GM12878 (cell line): ENCODE data around the gene PI3. TPM values are rescaled to one million over a fixed set of nuclear protein-coding genes. Genes with fewer than 3 reads are reported as not detected.

Experiments
- ATAC-seq: fragments of 200-7000 bp; cut with Tn5 transposase; 3 replicates; pipeline ENCODE4 v1.9.1; 2020; ENCODE audit warnings: mild to moderate bottlenecking, moderate library complexity
- BruUV-seq: library from RNA; stranded (reverse); fragments of 400-500 nt; replicated peaks from 2 replicates; lab custom pipeline; 2021; lab: Mats Ljungman, UMichigan
- CTCF ChIA-PET: fragments of 300-600 bp; sonication (Branson Sonifier 250); formaldehyde crosslinking; extraction: SDS; loops from one replicate; lab custom pipeline; 2021; ENCODE audit warnings: inconsistent platforms; lab: Yijun Ruan, JAX
- POLR2A ChIA-PET: fragments of 350-600 bp; formaldehyde crosslinking; extraction: SDS; loops from one replicate; lab custom pipeline; 2021; ENCODE audit warnings: inconsistent platforms; lab: Charles Lee
- RAD21 ChIA-PET: fragments of 300-600 bp; sonication (Branson Sonifier 250); formaldehyde crosslinking; loops from one replicate; lab custom pipeline; 2023; ENCODE audit warnings: antibody characterized with exemption; ENCODE audit not compliant: unreplicated experiment; lab: Charles Lee
- SMC1A ChIA-PET: fragments of 300-600 bp; sonication (Branson Sonifier 250); formaldehyde crosslinking; loops from one replicate; lab custom pipeline; 2023; ENCODE audit not compliant: unreplicated experiment, uncharacterized antibody; lab: Charles Lee
- DNase-seq: peaks from one replicate; pipeline ENCODE4 v3.0.0-alpha.2; 2011; ENCODE audit warnings: low read depth, low spot score
- FAIRE-seq: peaks from 3 replicates; lab custom pipeline; 2011; peaks lifted over from hg19 to GRCh38; lab: Jason Lieb, UNC
- H2AFZ ChIP-seq: 2 replicates; pipeline ENCODE4 v1.6.0; 2011; ENCODE audit warnings: low read depth, low read length, control low read depth; ENCODE audit not compliant: control insufficient read depth
- H3K27ac ChIP-seq: 2 replicates; pipeline ENCODE4 v1.5.1; 2011; ENCODE audit warnings: control low read depth; ENCODE audit not compliant: control insufficient read depth, insufficient read depth
- H3K27me3 ChIP-seq, 2 experiments: replicated peaks in 1 of 2; 2 replicates each; pipeline versions ENCODE4 v1.6.0 to v1.6.1; 2011; ENCODE audit warnings: low read length in 1 of 2; ENCODE audit not compliant: control insufficient read depth in 2 of 2, insufficient read depth in 2 of 2
- H3K36me3 ChIP-seq, 2 experiments: 2 replicates each; pipeline ENCODE4 v1.5.1; 2011; ENCODE audit warnings: low read length in 1 of 2; ENCODE audit not compliant: control insufficient read depth in 2 of 2, insufficient read depth in 2 of 2
- H3K4me1 ChIP-seq: 2 replicates; pipeline ENCODE4 v1.6.1; 2011; ENCODE audit warnings: mild to moderate bottlenecking, low read length, moderate library complexity, mixed read lengths; ENCODE audit not compliant: control insufficient read depth, insufficient read depth
- H3K4me2 ChIP-seq: 2 replicates; pipeline ENCODE4 v1.6.0; 2011; ENCODE audit warnings: control low read depth; ENCODE audit not compliant: control insufficient read depth, insufficient read depth
- H3K4me3 ChIP-seq: fragments of 200-600 bp; sonication (generic); 2 replicates; pipeline ENCODE4 v1.5.1; 2016
- H3K79me2 ChIP-seq: 2 replicates; pipeline ENCODE4 v1.6.0; 2011; ENCODE audit warnings: low read length; ENCODE audit not compliant: control insufficient read depth, insufficient read depth
- H3K9ac ChIP-seq: 2 replicates; pipeline ENCODE4 v1.8.0; 2011; ENCODE audit warnings: low read length, control low read depth, mixed read lengths; ENCODE audit not compliant: control insufficient read depth, insufficient read depth
- H3K9me3 ChIP-seq: replicated peaks from 3 replicates; pipeline ENCODE4 v1.5.1; 2011; ENCODE audit warnings: mild to moderate bottlenecking, low read length; ENCODE audit not compliant: control insufficient read depth, insufficient read depth
- H4K20me1 ChIP-seq: 2 replicates; pipeline ENCODE4 v1.6.0; 2011; ENCODE audit not compliant: control insufficient read depth, insufficient read depth
- WGBS: methylation state at CpG from one replicate; pipeline ENCODE4 v1.1.6; 2016; ENCODE audit warnings: low lambda C conversion rate; ENCODE audit not compliant: insufficient replicate concordance, insufficient coverage; ENCODE audit errors: missing lambda C conversion rate; 5-methylcytosine and 5-hydroxymethylcytosine counted together
- in situ Hi-C: fragments of 300-500 bp; cut with MboI; formaldehyde crosslinking; loops from 9 replicates; pipeline ENCODE4 v1.14.3; 2018; ENCODE audit warnings: mixed read lengths
- intact Hi-C: fragments of 100-400 bp; cut with micrococcal nuclease; formaldehyde crosslinking; loops from one replicate; pipeline ENCODE4 v1.14.2; 2022; ENCODE audit not compliant: unreplicated experiment
- polyA plus RNA-seq, 11 experiments: library from polyadenylated mRNA; depleted of rRNA in 4 of 11; unstranded in 6 of 11; stranded (reverse) in 5 of 11; fragments of >200 nt; fragmentation: Nextera tagmentation in 4 of 11; fragmentation: Illumina TruSeq in 1 of 11; extraction: Ambion mirVana in 4 of 11; extraction: Trizol in 1 of 11; gene quantifications; 1 replicate in 1 of 11; 2 replicates in 10 of 11; pipeline versions ENCODE4 v1.2.1 to v1.2.3, GENCODE V29; 2011 to 2016; ENCODE audit warnings: inconsistent platforms in 2 of 11, missing spikeins in 2 of 11, low read depth in 1 of 11
- total RNA-seq, 4 experiments: library from RNA; depleted of rRNA in 3 of 4; stranded (reverse); fragments of >200 nt in 3 of 4; fragmentation: Illumina TruSeq in 1 of 4; extraction: Trizol in 1 of 4; gene quantifications; 2 replicates each; pipeline versions ENCODE4 v1.2.1 to v1.2.3, GENCODE V29; 2013 to 2021
- TF ChIP-seq, protein P1 (sequence below): fragments of 450-650 bp; formaldehyde crosslinking; IDR thresholded peaks from 2 replicates; pipeline ENCODE4 v1.5.0; 2022; ENCODE audit warnings: mild to moderate bottlenecking, missing genetic modification characterization
- TF ChIP-seq, protein P2 (sequence below), 3 experiments: IDR thresholded peaks in 2 of 3; conservative IDR thresholded peaks in 1 of 3; 2 replicates each; pipeline ENCODE4 v1.5.1; 2011; ENCODE audit warnings: low read depth in 3 of 3, low read length in 3 of 3, mild to moderate bottlenecking in 3 of 3, control low read depth in 2 of 3, moderate library complexity in 2 of 3, inconsistent platforms in 1 of 3, mixed read lengths in 1 of 3; ENCODE audit not compliant: control insufficient read depth in 2 of 3, insufficient read depth in 1 of 3; ENCODE audit errors: extremely low read depth in 1 of 3
- TF ChIP-seq, protein P3 (sequence below): IDR thresholded peaks from 2 replicates; pipeline ENCODE4 v1.6.1; 2012; ENCODE audit warnings: low read depth, low read length, improper control_type of control experiment
- TF ChIP-seq, protein P4 (sequence below): fragments of 450-650 bp; IDR thresholded peaks from 2 replicates; pipeline ENCODE4 v1.6.1; 2016; ENCODE audit warnings: mild to moderate bottlenecking, moderate library complexity, borderline replicate concordance

Gene PI3
- total and polyA plus RNA-seq, 10 of the 15 experiments (the other 5 are each of a cell fraction or from before 2014, with no cell fraction given) = not detected

DNA sequence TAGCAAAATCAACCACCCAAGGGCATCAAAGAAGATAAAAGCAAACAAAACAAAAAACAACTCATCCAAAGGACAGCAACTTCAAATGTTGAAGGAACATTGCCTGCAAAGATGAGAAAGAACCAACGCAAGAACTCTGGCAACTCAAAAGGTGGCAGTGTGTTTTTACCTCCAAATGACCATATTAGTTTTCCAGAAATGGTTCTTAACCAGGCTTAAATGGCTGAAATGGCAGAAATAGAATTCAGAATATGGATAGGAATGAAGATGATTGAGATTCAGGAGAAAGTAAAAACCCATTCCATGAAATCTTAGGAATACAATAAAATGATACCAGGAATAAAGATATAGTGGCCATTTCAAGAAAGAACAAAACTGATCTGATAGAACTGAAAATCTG, 9.8 kb upstream of the PI3 start:
- Histone ChIP-seq H3K27me3 (no peaks in the 10 kb centered on the region), H3K4me3 (no peak overlapping the region), H3K4me1 (no peaks in the 10 kb centered on the region), H4K20me1 (no peaks in the 10 kb centered on the region), H3K4me2 (no peak overlapping the region), H3K9me3 (no peaks in the 10 kb centered on the region; the same call in 2 of the 3 replicates)
- RAD21 ChIA-PET = no interaction called here
- 0% methylated on average over 1 of the region's 1 CpG for WGBS
- in situ Hi-C loops = no loop called here
- TF ChIP-seq, protein P1, sequence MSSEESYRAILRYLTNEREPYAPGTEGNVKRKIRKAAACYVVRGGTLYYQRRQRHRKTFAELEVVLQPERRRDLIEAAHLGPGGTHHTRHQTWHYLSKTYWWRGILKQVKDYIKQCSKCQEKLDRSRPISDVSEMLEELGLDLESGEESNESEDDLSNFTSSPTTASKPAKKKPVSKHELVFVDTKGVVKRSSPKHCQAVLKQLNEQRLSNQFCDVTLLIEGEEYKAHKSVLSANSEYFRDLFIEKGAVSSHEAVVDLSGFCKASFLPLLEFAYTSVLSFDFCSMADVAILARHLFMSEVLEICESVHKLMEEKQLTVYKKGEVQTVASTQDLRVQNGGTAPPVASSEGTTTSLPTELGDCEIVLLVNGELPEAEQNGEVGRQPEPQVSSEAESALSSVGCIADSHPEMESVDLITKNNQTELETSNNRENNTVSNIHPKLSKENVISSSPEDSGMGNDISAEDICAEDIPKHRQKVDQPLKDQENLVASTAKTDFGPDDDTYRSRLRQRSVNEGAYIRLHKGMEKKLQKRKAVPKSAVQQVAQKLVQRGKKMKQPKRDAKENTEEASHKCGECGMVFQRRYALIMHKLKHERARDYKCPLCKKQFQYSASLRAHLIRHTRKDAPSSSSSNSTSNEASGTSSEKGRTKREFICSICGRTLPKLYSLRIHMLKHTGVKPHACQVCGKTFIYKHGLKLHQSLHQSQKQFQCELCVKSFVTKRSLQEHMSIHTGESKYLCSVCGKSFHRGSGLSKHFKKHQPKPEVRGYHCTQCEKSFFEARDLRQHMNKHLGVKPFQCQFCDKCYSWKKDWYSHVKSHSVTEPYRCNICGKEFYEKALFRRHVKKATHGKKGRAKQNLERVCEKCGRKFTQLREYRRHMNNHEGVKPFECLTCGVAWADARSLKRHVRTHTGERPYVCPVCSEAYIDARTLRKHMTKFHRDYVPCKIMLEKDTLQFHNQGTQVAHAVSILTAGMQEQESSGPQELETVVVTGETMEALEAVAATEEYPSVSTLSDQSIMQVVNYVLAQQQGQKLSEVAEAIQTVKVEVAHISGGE (CRISPR knock-in tag) = no peak
- TF ChIP-seq, protein P2, sequence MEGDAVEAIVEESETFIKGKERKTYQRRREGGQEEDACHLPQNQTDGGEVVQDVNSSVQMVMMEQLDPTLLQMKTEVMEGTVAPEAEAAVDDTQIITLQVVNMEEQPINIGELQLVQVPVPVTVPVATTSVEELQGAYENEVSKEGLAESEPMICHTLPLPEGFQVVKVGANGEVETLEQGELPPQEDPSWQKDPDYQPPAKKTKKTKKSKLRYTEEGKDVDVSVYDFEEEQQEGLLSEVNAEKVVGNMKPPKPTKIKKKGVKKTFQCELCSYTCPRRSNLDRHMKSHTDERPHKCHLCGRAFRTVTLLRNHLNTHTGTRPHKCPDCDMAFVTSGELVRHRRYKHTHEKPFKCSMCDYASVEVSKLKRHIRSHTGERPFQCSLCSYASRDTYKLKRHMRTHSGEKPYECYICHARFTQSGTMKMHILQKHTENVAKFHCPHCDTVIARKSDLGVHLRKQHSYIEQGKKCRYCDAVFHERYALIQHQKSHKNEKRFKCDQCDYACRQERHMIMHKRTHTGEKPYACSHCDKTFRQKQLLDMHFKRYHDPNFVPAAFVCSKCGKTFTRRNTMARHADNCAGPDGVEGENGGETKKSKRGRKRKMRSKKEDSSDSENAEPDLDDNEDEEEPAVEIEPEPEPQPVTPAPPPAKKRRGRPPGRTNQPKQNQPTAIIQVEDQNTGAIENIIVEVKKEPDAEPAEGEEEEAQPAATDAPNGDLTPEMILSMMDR (IDR thresholded peaks at IDR 0.05 in 2 of 3, conservative IDR thresholded peaks at IDR 0.05 in 1 of 3; ENCODE audit: control insufficient read depth in 2 of 3, extremely low read depth in 1 of 3, insufficient read depth in 1 of 3, low read depth in 3 of 3, low read length in 3 of 3) = no peak
- TF ChIP-seq, protein P3, sequence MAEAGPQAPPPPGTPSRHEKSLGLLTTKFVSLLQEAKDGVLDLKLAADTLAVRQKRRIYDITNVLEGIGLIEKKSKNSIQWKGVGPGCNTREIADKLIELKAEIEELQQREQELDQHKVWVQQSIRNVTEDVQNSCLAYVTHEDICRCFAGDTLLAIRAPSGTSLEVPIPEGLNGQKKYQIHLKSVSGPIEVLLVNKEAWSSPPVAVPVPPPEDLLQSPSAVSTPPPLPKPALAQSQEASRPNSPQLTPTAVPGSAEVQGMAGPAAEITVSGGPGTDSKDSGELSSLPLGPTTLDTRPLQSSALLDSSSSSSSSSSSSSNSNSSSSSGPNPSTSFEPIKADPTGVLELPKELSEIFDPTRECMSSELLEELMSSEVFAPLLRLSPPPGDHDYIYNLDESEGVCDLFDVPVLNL = no peak
- TF ChIP-seq, protein P4, sequence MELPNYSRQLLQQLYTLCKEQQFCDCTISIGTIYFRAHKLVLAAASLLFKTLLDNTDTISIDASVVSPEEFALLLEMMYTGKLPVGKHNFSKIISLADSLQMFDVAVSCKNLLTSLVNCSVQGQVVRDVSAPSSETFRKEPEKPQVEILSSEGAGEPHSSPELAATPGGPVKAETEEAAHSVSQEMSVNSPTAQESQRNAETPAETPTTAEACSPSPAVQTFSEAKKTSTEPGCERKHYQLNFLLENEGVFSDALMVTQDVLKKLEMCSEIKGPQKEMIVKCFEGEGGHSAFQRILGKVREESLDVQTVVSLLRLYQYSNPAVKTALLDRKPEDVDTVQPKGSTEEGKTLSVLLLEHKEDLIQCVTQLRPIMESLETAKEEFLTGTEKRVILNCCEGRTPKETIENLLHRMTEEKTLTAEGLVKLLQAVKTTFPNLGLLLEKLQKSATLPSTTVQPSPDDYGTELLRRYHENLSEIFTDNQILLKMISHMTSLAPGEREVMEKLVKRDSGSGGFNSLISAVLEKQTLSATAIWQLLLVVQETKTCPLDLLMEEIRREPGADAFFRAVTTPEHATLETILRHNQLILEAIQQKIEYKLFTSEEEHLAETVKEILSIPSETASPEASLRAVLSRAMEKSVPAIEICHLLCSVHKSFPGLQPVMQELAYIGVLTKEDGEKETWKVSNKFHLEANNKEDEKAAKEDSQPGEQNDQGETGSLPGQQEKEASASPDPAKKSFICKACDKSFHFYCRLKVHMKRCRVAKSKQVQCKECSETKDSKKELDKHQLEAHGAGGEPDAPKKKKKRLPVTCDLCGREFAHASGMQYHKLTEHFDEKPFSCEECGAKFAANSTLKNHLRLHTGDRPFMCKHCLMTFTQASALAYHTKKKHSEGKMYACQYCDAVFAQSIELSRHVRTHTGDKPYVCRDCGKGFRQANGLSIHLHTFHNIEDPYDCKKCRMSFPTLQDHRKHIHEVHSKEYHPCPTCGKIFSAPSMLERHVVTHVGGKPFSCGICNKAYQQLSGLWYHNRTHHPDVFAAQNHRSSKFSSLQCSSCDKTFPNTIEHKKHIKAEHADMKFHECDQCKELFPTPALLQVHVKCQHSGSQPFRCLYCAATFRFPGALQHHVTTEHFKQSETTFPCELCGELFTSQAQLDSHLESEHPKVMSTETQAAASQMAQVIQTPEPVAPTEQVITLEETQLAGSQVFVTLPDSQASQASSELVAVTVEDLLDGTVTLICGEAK = no peak
- TF ChIP-seq, all 136 proteins: peak for 0
- ATAC-seq = no peak
- FAIRE-seq = no peak
- DNase-seq = no peak
- intact Hi-C loops = no loop called here
- Histone ChIP-seq H3K27ac (no peak overlapping the region), H3K79me2 (no peaks in the 10 kb centered on the region), H3K36me3 (no peaks in the 10 kb centered on the region), H2AFZ (no peak overlapping the region), H3K9ac (no peak overlapping the region)
- CTCF ChIA-PET = no interaction called here
- POLR2A ChIA-PET = no interaction called here
- no TSS peak for BruUV-seq
- SMC1A ChIA-PET = no interaction called here
